DND-41 (cell line): Measurements from ENCODE around the gene RETNLB.

Experiments used
- ATAC-seq: fragments of 200-7000 bp; cut with Tn5 transposase; 3 replicates; pipeline ENCODE4 v1.9.1; 2021; ENCODE audit warnings: low read depth; ENCODE audit not compliant: insufficient read depth
- DNase-seq: peaks from one replicate; pipeline ENCODE4 v3.0.0-alpha.2; 2020
- H2AFZ ChIP-seq: 2 replicates; pipeline ENCODE4 v1.6.0; 2012; ENCODE audit warnings: low read depth, low read length
- H3K27ac ChIP-seq: 2 replicates; pipeline ENCODE4 v1.5.1; 2012; ENCODE audit warnings: low read length, inconsistent platforms
- H3K27me3 ChIP-seq: fragments of 200-600 bp; sonication (generic); 2 replicates; pipeline ENCODE4 v1.6.0; 2012; ENCODE audit warnings: low read length, mild to moderate bottlenecking, inconsistent platforms; ENCODE audit not compliant: insufficient read depth, poor library complexity
- H3K36me3 ChIP-seq: 2 replicates; pipeline ENCODE4 v1.5.1; 2012; ENCODE audit warnings: low read length, inconsistent platforms; ENCODE audit not compliant: insufficient read depth
- H3K4me1 ChIP-seq: 2 replicates; pipeline ENCODE4 v1.5.1; 2012; ENCODE audit warnings: mild to moderate bottlenecking, low read length; ENCODE audit not compliant: insufficient read depth
- H3K4me2 ChIP-seq: 2 replicates; pipeline ENCODE4 v1.6.0; 2012; ENCODE audit warnings: mild to moderate bottlenecking, moderate library complexity, low read length, inconsistent platforms; ENCODE audit not compliant: insufficient read depth
- H3K4me3 ChIP-seq, 2 experiments: fragments of 200-600 bp in 1 of 2; shearing (Covaris generic) in 1 of 2; 2 replicates each; pipeline ENCODE4 v1.5.1; 2012 to 2016; ENCODE audit warnings: inconsistent platforms in 2 of 2, low read length in 2 of 2, mild to moderate bottlenecking in 2 of 2, low read depth in 1 of 2, moderate library complexity in 1 of 2
- H3K79me2 ChIP-seq: 2 replicates; pipeline ENCODE4 v1.6.0; 2012; ENCODE audit warnings: low read length, inconsistent platforms; ENCODE audit not compliant: insufficient read depth
- H3K9ac ChIP-seq: 2 replicates; pipeline ENCODE4 v1.6.0; 2012; ENCODE audit warnings: low read depth, mild to moderate bottlenecking, inconsistent platforms, low read length, moderate library complexity
- H3K9me3 ChIP-seq: 2 replicates; pipeline ENCODE4 v1.5.1; 2012; ENCODE audit warnings: low read length, moderate library complexity, mild to moderate bottlenecking, inconsistent platforms; ENCODE audit not compliant: insufficient read depth, severe bottlenecking
- H4K20me1 ChIP-seq: 2 replicates; pipeline ENCODE4 v1.6.0; 2012; ENCODE audit warnings: low read length; ENCODE audit not compliant: insufficient read depth
- EZH2 ChIP-seq: IDR thresholded peaks from 3 replicates; pipeline ENCODE4 v1.6.1; 2012; ENCODE audit warnings: borderline replicate concordance, low read depth, mild to moderate bottlenecking, moderate library complexity, low read length, inconsistent platforms; ENCODE audit not compliant: severe bottlenecking
- TF ChIP-seq, protein P1 (sequence below): IDR thresholded peaks from 2 replicates; pipeline ENCODE4 v1.5.1; 2012; ENCODE audit warnings: borderline replicate concordance, low read length, moderate library complexity, mild to moderate bottlenecking; ENCODE audit not compliant: poor library complexity, severe bottlenecking; ENCODE audit errors: extremely low read depth

The RETNLB gene

DNA sequence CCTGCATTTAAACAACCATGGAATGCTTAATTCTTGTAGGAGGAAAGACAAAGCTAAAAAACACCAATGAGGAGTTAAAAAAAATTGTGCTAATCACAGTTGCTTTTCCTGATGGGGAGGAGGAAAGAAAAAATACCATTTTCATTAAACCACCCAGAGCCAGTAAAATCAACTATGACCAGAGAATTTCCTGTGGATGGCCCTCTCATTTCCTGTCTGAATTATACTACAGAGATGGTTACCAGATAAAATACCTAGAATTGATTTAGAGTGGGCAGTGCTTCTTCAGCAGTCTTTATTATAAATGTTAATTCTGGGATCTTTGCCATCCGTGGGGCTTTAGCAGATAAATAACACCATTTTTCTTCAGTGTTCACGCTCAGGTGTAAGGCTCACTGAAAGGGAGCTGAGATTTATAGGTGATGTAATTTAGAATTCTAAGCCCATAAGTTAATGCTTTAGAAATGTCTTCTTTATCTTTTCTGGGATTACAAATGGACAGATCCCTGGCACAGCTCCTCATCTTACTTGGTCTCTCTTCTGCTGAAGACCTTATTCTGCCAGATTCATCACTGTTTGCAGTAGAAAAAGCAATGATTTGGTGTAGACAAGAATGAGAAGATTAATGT, 37.9 kb downstream of the RETNLB start:
- Histone ChIP-seq H3K79me2 (no peaks in the 10 kb centered on the region), H3K4me3 (no peak overlapping the region), H3K9me3 (no peaks in the 10 kb centered on the region), H3K9ac (no peak overlapping the region), H3K36me3 (no peaks in the 10 kb centered on the region), H2AFZ (no peak overlapping the region), H3K27me3 (no peaks in the 10 kb centered on the region), H3K4me2 (no peak overlapping the region), H4K20me1 (no peaks in the 10 kb centered on the region), H3K4me1 (no peaks in the 10 kb centered on the region; the same call in 1 of the 2 replicates), H3K27ac (no peak overlapping the region)
- ATAC-seq (no peak), DNase-seq (no peak)
- TF ChIP-seq, protein P1, sequence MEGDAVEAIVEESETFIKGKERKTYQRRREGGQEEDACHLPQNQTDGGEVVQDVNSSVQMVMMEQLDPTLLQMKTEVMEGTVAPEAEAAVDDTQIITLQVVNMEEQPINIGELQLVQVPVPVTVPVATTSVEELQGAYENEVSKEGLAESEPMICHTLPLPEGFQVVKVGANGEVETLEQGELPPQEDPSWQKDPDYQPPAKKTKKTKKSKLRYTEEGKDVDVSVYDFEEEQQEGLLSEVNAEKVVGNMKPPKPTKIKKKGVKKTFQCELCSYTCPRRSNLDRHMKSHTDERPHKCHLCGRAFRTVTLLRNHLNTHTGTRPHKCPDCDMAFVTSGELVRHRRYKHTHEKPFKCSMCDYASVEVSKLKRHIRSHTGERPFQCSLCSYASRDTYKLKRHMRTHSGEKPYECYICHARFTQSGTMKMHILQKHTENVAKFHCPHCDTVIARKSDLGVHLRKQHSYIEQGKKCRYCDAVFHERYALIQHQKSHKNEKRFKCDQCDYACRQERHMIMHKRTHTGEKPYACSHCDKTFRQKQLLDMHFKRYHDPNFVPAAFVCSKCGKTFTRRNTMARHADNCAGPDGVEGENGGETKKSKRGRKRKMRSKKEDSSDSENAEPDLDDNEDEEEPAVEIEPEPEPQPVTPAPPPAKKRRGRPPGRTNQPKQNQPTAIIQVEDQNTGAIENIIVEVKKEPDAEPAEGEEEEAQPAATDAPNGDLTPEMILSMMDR: no peak
- no peak for TF ChIP-seq EZH2

DNA sequence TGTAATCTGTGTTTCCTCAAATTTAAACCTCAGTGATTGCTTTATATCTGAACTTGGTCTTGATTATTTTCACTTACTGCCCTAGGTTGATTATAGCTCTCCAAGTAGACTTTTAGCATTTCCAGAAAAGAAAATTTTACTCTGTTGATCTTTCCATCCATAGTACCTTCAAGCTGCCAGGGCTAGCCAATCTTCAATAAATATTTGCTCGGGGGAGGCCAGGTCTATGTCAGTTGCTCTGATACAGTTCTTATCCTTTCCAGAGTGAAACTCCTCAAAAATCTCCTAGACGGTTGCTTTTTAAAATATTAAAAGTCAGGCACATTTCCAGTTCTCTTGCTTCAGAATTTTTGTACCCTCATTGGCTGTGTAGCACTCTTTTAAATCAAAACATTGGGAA, 38.8 kb downstream of the RETNLB start:
- H3K4me2 ChIP-seq: no peak overlapping the region
- ATAC-seq: no peak
- H3K9me3 ChIP-seq: no peaks in the 10 kb centered on the region
- no peaks in the 10 kb centered on the region for H4K20me1 ChIP-seq
- no peaks in the 10 kb centered on the region for H3K27me3 ChIP-seq
- DNase-seq: no peak
- H3K27ac ChIP-seq: no peak overlapping the region
- H3K4me3 ChIP-seq: no peak overlapping the region
- H3K4me1 ChIP-seq: no peaks in the 10 kb centered on the region; the same call in 1 of the 2 replicates
- H3K9ac ChIP-seq: no peak overlapping the region
- no peaks in the 10 kb centered on the region for H3K36me3 ChIP-seq
- H3K79me2 ChIP-seq: no peaks in the 10 kb centered on the region
- TF ChIP-seq, protein P1: no peak
- TF ChIP-seq EZH2: no peak
- no peak overlapping the region for H2AFZ ChIP-seq

DNA sequence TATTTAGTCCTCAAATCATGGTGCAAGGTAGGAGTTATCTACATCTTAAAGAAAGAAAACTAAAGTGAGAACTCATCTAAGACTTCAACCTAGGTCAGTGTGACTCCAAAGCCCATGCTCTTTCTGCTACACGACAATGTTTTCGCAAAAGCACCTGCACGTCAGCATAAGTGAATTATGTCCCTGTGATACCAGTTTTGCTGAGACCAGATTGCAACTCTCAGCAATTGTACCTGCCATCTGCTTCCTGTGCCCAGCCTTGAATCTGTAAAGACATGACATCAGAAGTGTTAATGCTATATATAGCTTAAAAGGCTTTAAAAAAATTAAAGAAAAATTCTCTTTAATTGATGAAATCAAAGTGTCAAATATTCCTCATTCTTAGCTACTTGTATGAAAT, 43.4 kb downstream of the RETNLB start:
- Histone ChIP-seq H3K4me1 (no peaks in the 10 kb centered on the region; the same call in 1 of the 2 replicates), H3K9me3 (no peaks in the 10 kb centered on the region), H3K4me2 (no peak overlapping the region), H4K20me1 (no peaks in the 10 kb centered on the region), H3K27ac (no peak overlapping the region), H2AFZ (no peak overlapping the region), H3K9ac (no peak overlapping the region), H3K36me3 (no peaks in the 10 kb centered on the region), H3K4me3 (no peak overlapping the region), H3K79me2 (no peaks in the 10 kb centered on the region), H3K27me3 (no peaks in the 10 kb centered on the region)
- DNase-seq: no peak
- TF ChIP-seq, protein P1: no peak
- TF ChIP-seq EZH2: no peak
- no peak for ATAC-seq
